Liver (tissue), 3 donors: ENCODE measurements around the gene HDAC8.

Source experiments
- CTCF ChIP-seq: fragments of 150-350 bp; IDR thresholded peaks from 2 replicates; pipeline ENCODE4 v1.5.1; 2017; ENCODE audit warnings: improper control_type of control experiment, low read depth, low read length; ENCODE audit not compliant: missing input control
- EGR1 ChIP-seq, 2 donors: IDR thresholded peaks; 2 replicates each; pipeline ENCODE4 v1.6.1; 2016 to 2018; ENCODE audit warnings: antibody characterized with exemption in 2 of 2, low read depth in 2 of 2
- MAX ChIP-seq: IDR thresholded peaks from 2 replicates; pipeline ENCODE4 v1.6.1; 2016; ENCODE audit warnings: antibody characterized with exemption
- REST ChIP-seq: IDR thresholded peaks from 2 replicates; pipeline ENCODE4 v1.6.1; 2016; ENCODE audit warnings: antibody characterized with exemption, mild to moderate bottlenecking
- TAF1 ChIP-seq: conservative IDR thresholded peaks from 2 replicates; pipeline ENCODE4 v1.6.1; 2016; ENCODE audit warnings: antibody characterized with exemption, mild to moderate bottlenecking
- donor health status: healthy.
- donor health status: healthy.

DNA sequence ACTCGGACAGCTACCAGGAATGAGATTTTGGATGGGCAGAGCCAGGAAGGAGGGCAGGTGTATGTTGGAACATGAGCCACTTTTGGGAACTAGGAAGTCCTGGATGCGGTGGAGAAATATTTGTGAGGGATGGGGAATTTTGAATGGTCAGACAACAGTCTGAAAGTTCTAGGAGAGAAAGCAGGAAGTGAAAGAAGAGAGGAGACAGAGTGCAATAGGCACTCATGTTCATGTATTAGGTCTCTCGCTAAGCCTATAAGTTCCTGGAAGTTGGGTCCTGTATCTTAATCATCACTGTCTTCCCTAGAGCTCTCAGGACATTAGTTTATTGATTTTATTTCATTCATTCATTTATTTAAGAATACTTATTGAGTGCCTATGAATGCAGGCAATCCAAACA, 201.2 kb downstream of the HDAC8 start:
- TF ChIP-seq TAF1 (no peak), CTCF (no peak), EGR1 (IDR thresholded peaks at IDR 0.05; ENCODE audit: low read depth in 2 of 2) (no peak), MAX (no peak), REST (no peak)
